HepG2 (cell line): Measurements from ENCODE around the gene KIFAP3. TPM values are rescaled to one million over a fixed set of nuclear protein-coding genes. Genes with fewer than 3 reads are reported as not detected.

ENCODE experiments used
- ESRRA ChIP-seq: sonication (generic); formaldehyde crosslinking; IDR thresholded peaks from 2 replicates; pipeline ENCODE4 v1.5.1; 2020; ENCODE audit warnings: mild to moderate bottlenecking, low read depth, missing genetic modification reagents
- FOXP1 ChIP-seq, 2 experiments: fragments of 450-650 bp in 1 of 2; IDR thresholded peaks; 2 replicates each; pipeline ENCODE4 v1.6.1; 2017 to 2018; ENCODE audit warnings: antibody characterized with exemption in 1 of 2
- HDAC2 ChIP-seq: sonication (generic); formaldehyde crosslinking; IDR thresholded peaks from 2 replicates; pipeline ENCODE4 v1.4.0; 2020; ENCODE audit warnings: missing genetic modification reagents
- HOXA3 ChIP-seq: sonication (generic); formaldehyde crosslinking; IDR thresholded peaks from 2 replicates; pipeline ENCODE4 v1.5.0; 2020; ENCODE audit warnings: missing genetic modification reagents
- KAT7 ChIP-seq: IDR thresholded peaks from 2 replicates; pipeline ENCODE4 v1.6.1; 2018; ENCODE audit warnings: borderline replicate concordance, missing compliant biosample characterization
- KMT2B ChIP-seq: IDR thresholded peaks from 2 replicates; pipeline ENCODE4 v1.6.1; 2016; ENCODE audit warnings: missing genetic modification reagents, missing compliant biosample characterization
- MBNL3 ChIP-seq: fragments of 250-450 bp; sonication (Bioruptor Pico); conservative IDR thresholded peaks from 2 replicates; pipeline ENCODE4 v1.8.0; 2022; ENCODE audit warnings: mild to moderate bottlenecking, inconsistent platforms
- NFATC3 ChIP-seq: sonication (generic); formaldehyde crosslinking; IDR thresholded peaks from 2 replicates; pipeline ENCODE4 v1.5.1; 2020; ENCODE audit warnings: mild to moderate bottlenecking, missing genetic modification reagents
- RBAK ChIP-seq: sonication (generic); formaldehyde crosslinking; IDR thresholded peaks from 2 replicates; pipeline ENCODE4 v1.5.1; 2020; ENCODE audit warnings: mild to moderate bottlenecking, missing genetic modification reagents
- ZNF180 ChIP-seq: sonication (generic); formaldehyde crosslinking; IDR thresholded peaks from 2 replicates; pipeline ENCODE4 v1.4.0; 2020; ENCODE audit warnings: low read depth, missing genetic modification reagents, borderline replicate concordance
- ZNF260 ChIP-seq: sonication (generic); formaldehyde crosslinking; IDR thresholded peaks from 2 replicates; pipeline ENCODE4 v1.4.0; 2020; ENCODE audit warnings: missing genetic modification reagents, low read depth, mild to moderate bottlenecking, borderline replicate concordance
- ZNF564 ChIP-seq: sonication (generic); formaldehyde crosslinking; IDR thresholded peaks from 2 replicates; pipeline ENCODE4 v1.8.1; 2023; ENCODE audit warnings: mild to moderate bottlenecking, missing genetic modification reagents
- ZNF713 ChIP-seq: sonication (generic); formaldehyde crosslinking; IDR thresholded peaks from 2 replicates; pipeline ENCODE4 v1.4.0; 2020; ENCODE audit warnings: mild to moderate bottlenecking, missing genetic modification reagents
- ZNF766 ChIP-seq: sonication (generic); formaldehyde crosslinking; IDR thresholded peaks from 2 replicates; pipeline ENCODE4 v1.5.0; 2020; ENCODE audit warnings: missing genetic modification reagents, borderline replicate concordance
- ZNF772 ChIP-seq: sonication (generic); formaldehyde crosslinking; IDR thresholded peaks from 2 replicates; pipeline ENCODE4 v1.5.0; 2020; ENCODE audit warnings: mild to moderate bottlenecking, missing genetic modification reagents
- polyA plus RNA-seq, 8 experiments: library from polyadenylated mRNA; depleted of rRNA in 3 of 8; stranded (reverse) in 7 of 8; unstranded in 1 of 8; fragments of >200 nt; fragmentation: Illumina TruSeq in 4 of 8; extraction: Trizol in 4 of 8; gene quantifications; 2 replicates each; pipeline versions ENCODE4 v1.2.1 to v1.2.3, GENCODE V29; 2011 to 2016; ENCODE audit warnings: low read depth in 4 of 8, missing spikeins in 1 of 8, mixed read lengths in 1 of 8; ENCODE audit not compliant: insufficient read depth in 1 of 8
- total RNA-seq, 5 experiments: library from RNA; depleted of rRNA; stranded (reverse); fragments of >200 nt; fragmentation: Illumina TruSeq; extraction: Trizol; gene quantifications; 2 replicates each; pipeline ENCODE4 v1.2.3, GENCODE V29; 2016; ENCODE audit warnings: low read depth in 1 of 5
- TF ChIP-seq, protein P1 (sequence below): sonication (generic); formaldehyde crosslinking; IDR thresholded peaks from 2 replicates; pipeline ENCODE4 v1.4.0; 2020; ENCODE audit warnings: mild to moderate bottlenecking, missing genetic modification reagents
- TF ChIP-seq, protein P2 (sequence below): sonication (generic); formaldehyde crosslinking; IDR thresholded peaks from 2 replicates; pipeline ENCODE4 v1.4.0; 2020; ENCODE audit warnings: mild to moderate bottlenecking, missing genetic modification reagents
- TF ChIP-seq, protein P3 (sequence below): IDR thresholded peaks from 2 replicates; pipeline ENCODE4 v1.6.1; 2016; ENCODE audit warnings: mild to moderate bottlenecking
- TF ChIP-seq, protein P4 (sequence below): sonication (generic); formaldehyde crosslinking; IDR thresholded peaks from 2 replicates; pipeline ENCODE4 v1.4.0; 2020; ENCODE audit warnings: missing genetic modification reagents
- TF ChIP-seq, protein P5 (sequence below): sonication (generic); formaldehyde crosslinking; IDR thresholded peaks from 2 replicates; pipeline ENCODE4 v1.4.0; 2020; ENCODE audit warnings: missing genetic modification reagents

Gene KIFAP3
- total and polyA plus RNA-seq, 2 of the 13 experiments (the other 11 are each of a cell fraction or from before 2014, with no cell fraction given): 3.4 to 10.0 TPM

DNA sequence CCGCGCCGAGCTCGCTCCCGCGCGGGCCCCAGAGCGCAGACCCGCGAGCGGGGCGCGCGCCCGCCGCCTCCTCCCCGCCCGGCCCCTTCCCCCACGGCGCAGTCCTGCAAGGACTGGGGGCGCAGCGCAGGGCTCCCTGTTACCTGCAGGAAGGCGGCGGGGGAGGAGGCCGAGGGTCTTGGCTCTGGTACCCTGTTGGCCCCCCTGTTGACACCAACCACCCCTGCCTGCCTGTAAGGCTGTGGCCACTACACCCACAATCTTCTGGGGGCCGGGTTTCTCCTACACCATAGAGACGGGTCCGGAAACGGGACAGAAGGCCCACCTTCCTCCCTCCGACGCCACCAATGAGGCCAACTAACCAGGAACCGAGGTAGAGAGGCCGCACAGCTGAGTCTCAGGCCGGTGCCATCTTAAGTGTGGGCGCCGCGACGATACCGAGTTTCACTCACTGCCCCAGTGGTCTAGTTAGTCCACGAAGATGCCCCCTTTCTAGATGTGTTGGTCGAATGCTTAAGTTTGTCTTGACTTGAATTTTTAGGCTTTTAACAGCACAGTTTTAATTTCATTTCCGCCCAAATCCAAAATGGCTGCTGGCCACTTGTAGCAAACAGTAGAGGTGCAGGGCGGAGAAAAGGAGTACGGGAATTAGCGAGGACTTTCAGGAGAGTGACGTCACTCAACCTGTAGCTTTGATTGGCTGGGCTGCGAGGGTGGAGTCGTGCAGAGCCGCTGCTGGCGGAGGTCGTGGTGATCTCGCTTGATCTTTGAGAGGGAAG is 180.7 kb downstream of the KIFAP3 start, which contains the start of gene SCYL3 (continued):
- TF ChIP-seq, protein P1, sequence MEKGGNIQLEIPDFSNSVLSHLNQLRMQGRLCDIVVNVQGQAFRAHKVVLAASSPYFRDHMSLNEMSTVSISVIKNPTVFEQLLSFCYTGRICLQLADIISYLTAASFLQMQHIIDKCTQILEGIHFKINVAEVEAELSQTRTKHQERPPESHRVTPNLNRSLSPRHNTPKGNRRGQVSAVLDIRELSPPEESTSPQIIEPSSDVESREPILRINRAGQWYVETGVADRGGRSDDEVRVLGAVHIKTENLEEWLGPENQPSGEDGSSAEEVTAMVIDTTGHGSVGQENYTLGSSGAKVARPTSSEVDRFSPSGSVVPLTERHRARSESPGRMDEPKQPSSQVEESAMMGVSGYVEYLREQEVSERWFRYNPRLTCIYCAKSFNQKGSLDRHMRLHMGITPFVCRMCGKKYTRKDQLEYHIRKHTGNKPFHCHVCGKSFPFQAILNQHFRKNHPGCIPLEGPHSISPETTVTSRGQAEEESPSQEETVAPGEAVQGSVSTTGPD (CRISPR knock-in tag): no peak
- TF ChIP-seq RBAK (CRISPR knock-in tag): no peak
- no peak for TF ChIP-seq HDAC2 (CRISPR knock-in tag)
- no peak for TF ChIP-seq ZNF260 (CRISPR knock-in tag)
- 0 out of 2 replicates have a peak, but pooled peaks have one; percentile 57 for TF ChIP-seq ZNF766 (CRISPR knock-in tag)
- TF ChIP-seq HOXA3 (CRISPR knock-in tag): peak; percentile 100
- peak; percentile 33; the same call in 1 of the 2 replicates for TF ChIP-seq ESRRA (CRISPR knock-in tag)
- TF ChIP-seq, protein P2, sequence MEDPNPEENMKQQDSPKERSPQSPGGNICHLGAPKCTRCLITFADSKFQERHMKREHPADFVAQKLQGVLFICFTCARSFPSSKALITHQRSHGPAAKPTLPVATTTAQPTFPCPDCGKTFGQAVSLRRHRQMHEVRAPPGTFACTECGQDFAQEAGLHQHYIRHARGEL (CRISPR knock-in tag): no peak
- TF ChIP-seq NFATC3 (CRISPR knock-in tag): no peak
- TF ChIP-seq, protein P3, sequence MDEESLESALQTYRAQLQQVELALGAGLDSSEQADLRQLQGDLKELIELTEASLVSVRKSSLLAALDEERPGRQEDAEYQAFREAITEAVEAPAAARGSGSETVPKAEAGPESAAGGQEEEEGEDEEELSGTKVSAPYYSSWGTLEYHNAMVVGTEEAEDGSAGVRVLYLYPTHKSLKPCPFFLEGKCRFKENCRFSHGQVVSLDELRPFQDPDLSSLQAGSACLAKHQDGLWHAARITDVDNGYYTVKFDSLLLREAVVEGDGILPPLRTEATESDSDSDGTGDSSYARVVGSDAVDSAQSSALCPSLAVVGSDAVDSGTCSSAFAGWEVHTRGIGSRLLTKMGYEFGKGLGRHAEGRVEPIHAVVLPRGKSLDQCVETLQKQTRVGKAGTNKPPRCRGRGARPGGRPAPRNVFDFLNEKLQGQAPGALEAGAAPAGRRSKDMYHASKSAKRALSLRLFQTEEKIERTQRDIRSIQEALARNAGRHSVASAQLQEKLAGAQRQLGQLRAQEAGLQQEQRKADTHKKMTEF (CRISPR knock-in tag): peak; percentile 75; the same call in 1 of the 2 replicates
- no peak for TF ChIP-seq MBNL3 (CRISPR knock-in tag)
- TF ChIP-seq, protein P4, sequence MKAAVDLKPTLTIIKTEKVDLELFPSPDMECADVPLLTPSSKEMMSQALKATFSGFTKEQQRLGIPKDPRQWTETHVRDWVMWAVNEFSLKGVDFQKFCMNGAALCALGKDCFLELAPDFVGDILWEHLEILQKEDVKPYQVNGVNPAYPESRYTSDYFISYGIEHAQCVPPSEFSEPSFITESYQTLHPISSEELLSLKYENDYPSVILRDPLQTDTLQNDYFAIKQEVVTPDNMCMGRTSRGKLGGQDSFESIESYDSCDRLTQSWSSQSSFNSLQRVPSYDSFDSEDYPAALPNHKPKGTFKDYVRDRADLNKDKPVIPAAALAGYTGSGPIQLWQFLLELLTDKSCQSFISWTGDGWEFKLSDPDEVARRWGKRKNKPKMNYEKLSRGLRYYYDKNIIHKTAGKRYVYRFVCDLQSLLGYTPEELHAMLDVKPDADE (CRISPR knock-in tag): no peak
- no peak for TF ChIP-seq ZNF713
- TF ChIP-seq ZNF180 (CRISPR knock-in tag): no peak
- peak; percentile 13; the same call in 1 of the 2 replicates for TF ChIP-seq KAT7
- peak; percentile 85 for TF ChIP-seq KMT2B
- TF ChIP-seq, protein P5, sequence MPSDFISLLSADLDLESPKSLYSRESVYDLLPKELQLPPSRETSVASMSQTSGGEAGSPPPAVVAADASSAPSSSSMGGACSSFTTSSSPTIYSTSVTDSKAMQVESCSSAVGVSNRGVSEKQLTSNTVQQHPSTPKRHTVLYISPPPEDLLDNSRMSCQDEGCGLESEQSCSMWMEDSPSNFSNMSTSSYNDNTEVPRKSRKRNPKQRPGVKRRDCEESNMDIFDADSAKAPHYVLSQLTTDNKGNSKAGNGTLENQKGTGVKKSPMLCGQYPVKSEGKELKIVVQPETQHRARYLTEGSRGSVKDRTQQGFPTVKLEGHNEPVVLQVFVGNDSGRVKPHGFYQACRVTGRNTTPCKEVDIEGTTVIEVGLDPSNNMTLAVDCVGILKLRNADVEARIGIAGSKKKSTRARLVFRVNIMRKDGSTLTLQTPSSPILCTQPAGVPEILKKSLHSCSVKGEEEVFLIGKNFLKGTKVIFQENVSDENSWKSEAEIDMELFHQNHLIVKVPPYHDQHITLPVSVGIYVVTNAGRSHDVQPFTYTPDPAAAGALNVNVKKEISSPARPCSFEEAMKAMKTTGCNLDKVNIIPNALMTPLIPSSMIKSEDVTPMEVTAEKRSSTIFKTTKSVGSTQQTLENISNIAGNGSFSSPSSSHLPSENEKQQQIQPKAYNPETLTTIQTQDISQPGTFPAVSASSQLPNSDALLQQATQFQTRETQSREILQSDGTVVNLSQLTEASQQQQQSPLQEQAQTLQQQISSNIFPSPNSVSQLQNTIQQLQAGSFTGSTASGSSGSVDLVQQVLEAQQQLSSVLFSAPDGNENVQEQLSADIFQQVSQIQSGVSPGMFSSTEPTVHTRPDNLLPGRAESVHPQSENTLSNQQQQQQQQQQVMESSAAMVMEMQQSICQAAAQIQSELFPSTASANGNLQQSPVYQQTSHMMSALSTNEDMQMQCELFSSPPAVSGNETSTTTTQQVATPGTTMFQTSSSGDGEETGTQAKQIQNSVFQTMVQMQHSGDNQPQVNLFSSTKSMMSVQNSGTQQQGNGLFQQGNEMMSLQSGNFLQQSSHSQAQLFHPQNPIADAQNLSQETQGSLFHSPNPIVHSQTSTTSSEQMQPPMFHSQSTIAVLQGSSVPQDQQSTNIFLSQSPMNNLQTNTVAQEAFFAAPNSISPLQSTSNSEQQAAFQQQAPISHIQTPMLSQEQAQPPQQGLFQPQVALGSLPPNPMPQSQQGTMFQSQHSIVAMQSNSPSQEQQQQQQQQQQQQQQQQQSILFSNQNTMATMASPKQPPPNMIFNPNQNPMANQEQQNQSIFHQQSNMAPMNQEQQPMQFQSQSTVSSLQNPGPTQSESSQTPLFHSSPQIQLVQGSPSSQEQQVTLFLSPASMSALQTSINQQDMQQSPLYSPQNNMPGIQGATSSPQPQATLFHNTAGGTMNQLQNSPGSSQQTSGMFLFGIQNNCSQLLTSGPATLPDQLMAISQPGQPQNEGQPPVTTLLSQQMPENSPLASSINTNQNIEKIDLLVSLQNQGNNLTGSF (CRISPR knock-in tag): peak; percentile 14; the same call in 1 of the 2 replicates
- TF ChIP-seq ZNF564 (CRISPR knock-in tag): no peak
- TF ChIP-seq FOXP1 (IDR thresholded peaks at IDR 0.05): no peak
- TF ChIP-seq FOXP1 (CRISPR knock-in tag; IDR thresholded peaks at IDR 0.05): peak; percentile 21; the same call in 1 of the 2 replicates
- TF ChIP-seq ZNF772 (CRISPR knock-in tag): peak; percentile 23; the same call in 1 of the 2 replicates
